NCI-H2081 (cell line): Measurements from ENCODE around the gene PDS5B.
"Not testable (repeated sequence)": the region's sequence is repeated elsewhere in the genome, so short reads cannot be mapped to it uniquely, and the experiment has no call there.

Source experiments
- DNase-seq, 2 experiments: peaks; one replicate each; lab custom pipeline; 2025; lab: John Stamatoyannopoulos, UW

The PDS5B gene

GRCh38 chr13:32728327-32728726 lies 142.1 kb downstream of the PDS5B start:
- no peak for DNase-seq

DNA sequence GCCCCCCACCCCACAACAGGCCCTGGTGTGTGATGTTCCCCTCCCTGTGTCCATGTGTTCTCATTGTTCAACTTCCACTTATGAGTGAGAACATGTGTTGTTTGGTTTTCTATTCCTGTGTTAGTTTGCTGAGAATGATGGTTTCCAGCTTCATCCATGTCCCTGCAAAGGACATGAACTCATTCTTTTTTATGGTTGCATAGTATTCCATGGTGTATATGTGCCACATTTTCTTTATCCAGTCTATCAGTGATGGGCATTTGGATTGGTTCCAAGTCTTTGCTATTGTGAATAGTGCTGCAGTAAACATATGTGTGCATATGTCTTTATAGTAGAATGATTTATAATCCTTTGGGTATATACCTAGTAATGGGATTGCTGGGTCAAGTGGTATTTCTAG lies 142.8 kb downstream of the PDS5B start:
- DNase-seq = not testable (repeated sequence)

GRCh38 chr13:32731074-32731473 lies 144.8 kb downstream of the PDS5B start:
- no peak for DNase-seq

DNA sequence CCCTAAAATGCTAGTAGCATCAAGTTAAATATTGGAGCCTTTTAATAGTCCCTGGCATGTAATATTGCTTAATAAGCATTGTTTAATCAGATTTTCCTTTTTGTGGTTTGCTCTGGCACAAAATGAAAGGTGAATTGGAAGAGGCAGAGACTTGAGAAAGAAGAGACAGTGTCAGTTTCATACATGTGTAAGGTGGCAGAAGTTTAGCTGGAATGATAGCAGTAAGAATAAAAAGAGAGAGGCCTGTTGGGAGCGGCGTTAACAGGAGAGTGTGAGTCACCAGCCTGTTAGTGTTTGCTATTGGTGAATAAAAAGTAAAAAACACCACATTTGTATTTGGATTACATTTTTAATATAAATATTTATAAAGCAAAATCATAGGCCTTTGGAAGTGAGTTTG lies 145.3 kb downstream of the PDS5B start:
- no peak for DNase-seq

- no peak for DNase-seq
Observed at GRCh38 chr13:32733690-32734089, 147.4 kb downstream of the PDS5B start.

DNA sequence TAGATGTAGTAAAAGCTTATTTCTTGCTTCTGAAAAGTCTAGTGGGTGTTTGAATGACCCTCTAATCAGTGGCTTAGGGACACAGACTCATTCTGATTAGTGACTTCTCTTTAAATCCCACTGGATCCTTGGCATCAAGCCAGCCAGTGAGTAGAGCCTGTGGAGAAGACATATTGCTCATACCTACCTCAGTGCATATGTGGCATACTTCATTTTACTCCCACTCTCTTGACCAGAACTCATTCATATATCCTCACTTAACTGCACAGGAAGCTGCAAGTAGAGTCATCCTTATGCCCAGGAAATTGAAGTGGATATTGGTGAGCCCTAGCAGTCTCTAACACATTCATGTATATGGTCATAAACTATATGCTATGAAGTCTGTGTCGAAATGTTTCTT lies 148.3 kb downstream of the PDS5B start:
- no peak for DNase-seq

GRCh38 chr13:32735859-32736258 lies 149.6 kb downstream of the PDS5B start:
- DNase-seq = no peak

- DNase-seq = no peak
Observed at GRCh38 chr13:32736648-32737047, 150.4 kb downstream of the PDS5B start.

DNA sequence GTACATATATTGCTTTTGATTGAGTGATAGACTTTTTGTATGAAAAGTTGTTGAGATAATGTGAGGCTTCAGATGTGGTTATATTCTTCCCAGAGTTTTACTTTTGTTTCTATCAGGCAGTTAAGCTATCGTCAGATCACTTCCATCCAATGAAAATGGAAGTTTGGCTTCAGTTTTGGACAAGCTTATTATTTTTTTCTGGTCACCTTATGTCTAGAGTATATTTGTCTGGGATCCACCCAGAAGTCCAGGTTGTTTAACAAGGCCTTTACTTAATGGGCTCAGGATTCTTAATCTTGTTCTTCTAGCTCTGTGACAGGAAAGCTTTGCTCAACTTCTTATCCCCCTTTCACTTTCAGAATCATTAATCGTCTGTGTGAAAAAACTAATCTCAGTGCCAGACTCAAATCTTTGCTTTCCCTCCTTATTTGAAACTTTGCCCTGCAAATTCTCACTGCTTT lies 150.9 kb downstream of the PDS5B start:
- DNase-seq = no peak

GRCh38 chr13:32737679-32738078 lies 151.4 kb downstream of the PDS5B start:
- DNase-seq = no peak

- DNase-seq = no peak
Observed at GRCh38 chr13:32745509-32745908, 159.3 kb downstream of the PDS5B start.

GRCh38 chr13:32746474-32746873 lies 160.2 kb downstream of the PDS5B start:
- DNase-seq = no peak

- DNase-seq = no peak
Observed at GRCh38 chr13:32748305-32748704, 162.1 kb downstream of the PDS5B start.

DNA sequence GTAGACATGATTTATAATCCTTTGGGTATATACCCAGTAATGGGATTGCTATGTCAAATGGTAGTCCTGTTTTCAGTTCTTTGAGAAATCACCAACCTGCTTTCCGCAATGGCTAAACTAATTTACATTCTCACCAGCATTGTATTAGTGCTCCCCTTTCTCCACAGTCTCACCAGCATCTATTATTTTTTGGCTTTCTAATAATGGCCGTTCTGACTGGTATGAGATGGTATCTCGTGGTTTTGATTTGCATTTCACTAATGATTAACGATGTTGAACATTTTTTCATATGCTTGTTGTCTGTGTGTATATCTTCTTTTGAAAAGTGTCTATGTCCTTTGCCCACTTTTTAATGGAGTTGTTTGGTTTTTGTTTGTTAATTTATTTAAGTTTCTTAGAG lies 165.1 kb downstream of the PDS5B start:
- no peak for DNase-seq

DNA sequence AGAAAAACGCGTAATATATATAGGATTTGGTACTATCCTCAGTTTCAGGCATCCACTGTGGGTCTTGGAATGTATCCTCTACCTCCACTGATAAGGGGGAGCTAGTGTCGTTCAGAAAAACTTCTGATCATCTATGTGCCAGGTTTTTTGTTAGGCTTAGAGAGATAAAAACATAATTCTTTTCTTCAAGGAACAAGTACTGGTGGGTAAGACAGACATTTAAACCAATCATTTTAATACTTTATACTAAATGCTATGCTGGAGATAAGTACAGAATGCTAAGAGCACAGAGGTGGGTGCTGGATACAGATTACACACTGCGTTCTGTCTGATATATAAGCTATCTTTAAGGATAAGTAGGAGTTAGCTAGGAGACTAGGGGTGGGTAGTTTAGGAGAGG lies 166.1 kb downstream of the PDS5B start:
- no peak for DNase-seq

DNA sequence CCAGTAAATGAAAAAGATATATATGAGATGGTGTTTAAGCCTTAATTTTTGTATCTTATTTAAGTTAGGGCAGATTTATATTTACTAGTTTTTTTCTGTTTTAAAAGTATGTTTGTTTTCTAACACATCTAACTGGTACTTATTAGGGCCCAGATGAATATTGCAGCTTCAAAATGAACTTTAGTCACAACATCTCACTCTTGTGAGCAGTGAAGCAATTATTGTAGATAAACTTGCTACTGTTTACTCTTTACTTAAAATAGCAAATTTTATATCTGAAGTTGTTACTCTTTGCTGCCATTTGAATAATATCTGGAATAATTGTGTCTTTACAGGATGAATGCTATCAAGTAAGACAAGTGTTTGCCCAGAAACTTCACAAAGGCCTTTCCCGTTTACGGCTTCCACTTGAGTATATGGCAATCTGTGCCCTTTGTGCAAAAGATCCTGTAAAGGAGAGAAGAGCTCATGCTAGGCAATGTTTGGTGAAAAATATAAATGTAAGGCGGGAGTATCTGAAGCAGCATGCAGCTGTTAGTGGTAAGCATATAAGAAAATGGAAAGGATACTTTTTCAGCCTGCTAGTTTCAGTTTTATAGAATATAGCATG lies 166.8 kb downstream of the PDS5B start:
- peak in 1 of 2 experiments; percentile 7 for DNase-seq

- no peak for DNase-seq
Observed at GRCh38 chr13:32754179-32754578, 167.9 kb downstream of the PDS5B start.

DNA sequence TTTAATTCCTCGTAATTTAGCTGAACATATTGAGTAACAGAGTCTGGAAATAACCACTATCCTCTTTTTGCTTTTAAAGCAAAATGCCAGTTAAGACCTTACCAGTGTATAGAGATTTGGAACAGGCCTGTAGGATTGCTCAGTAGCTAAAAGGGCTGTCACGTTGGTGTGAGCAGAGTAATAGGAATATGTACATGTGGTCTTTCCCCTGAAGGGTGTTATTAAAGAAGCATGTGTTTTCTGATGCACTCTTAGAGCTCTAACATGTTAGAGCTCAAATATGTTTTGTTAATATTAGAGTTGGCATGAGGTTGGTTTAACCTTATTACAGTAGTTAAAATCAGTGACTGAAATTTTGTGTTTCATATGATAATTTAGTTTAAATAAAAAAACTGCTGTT lies 172.9 kb downstream of the PDS5B start:
- no peak for DNase-seq

DNA sequence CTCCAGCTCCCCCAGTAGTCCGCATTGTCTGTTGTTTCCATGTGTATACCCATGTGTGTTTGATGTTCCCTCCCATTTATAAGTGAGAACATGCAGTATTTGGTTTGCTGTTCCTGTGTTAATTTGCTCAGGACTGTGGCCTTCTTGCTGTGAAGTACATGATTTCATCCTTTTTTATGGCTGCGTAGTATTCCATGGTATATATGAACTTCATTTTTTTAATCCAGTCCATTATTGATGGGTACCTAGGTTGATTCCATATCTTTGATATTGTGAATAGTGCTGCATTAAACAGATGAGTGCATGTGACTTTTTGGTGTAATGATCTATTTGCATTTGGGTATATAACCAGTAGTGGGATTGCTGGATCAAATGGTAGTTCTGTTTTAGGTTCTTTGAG lies 175.2 kb downstream of the PDS5B start:
- DNase-seq = no peak

DNA sequence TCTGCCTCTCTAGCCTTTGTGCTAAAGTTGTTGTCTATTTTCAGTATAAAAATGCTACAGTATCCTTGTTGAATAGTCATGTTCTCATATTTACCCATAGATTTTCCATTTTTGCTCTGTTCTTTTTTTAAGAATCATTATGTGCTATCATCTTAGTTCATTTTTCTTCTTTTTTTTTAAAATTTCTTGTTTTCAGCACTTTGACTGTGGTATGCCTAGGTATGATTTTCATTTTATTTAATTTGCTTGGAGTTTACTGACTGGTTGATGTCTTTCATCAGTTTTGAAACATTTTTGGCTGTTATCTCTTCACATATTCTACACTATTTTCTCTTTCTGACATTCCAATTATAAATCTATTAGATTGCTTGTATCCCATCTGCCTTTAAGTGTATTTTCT lies 192.9 kb downstream of the PDS5B start:
- DNase-seq = no peak

DNA sequence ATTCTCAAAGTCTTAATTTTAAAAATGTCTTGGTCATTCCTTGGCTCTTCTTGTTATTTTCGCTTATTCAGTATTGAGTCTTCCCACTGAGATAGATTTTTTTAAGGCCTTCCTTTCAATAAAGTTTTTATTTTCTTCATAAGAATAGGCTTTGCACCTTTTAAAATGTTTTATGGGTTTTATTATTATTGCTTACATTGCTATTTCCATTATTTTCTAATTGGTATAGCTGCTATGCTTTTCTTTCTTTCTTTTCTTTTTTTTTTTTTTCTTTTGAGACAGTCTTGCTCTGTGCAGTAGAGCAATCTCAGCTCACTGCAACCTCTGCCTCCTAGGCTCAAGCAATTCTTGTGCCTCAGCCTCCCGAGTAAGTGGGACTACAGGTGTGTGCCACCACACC lies 195.7 kb downstream of the PDS5B start:
- no peak for DNase-seq

- no peak for DNase-seq
Observed at GRCh38 chr13:32783067-32783466, 196.8 kb downstream of the PDS5B start.

- DNase-seq = no peak
Observed at GRCh38 chr13:32790731-32791130, 204.5 kb downstream of the PDS5B start.

DNA sequence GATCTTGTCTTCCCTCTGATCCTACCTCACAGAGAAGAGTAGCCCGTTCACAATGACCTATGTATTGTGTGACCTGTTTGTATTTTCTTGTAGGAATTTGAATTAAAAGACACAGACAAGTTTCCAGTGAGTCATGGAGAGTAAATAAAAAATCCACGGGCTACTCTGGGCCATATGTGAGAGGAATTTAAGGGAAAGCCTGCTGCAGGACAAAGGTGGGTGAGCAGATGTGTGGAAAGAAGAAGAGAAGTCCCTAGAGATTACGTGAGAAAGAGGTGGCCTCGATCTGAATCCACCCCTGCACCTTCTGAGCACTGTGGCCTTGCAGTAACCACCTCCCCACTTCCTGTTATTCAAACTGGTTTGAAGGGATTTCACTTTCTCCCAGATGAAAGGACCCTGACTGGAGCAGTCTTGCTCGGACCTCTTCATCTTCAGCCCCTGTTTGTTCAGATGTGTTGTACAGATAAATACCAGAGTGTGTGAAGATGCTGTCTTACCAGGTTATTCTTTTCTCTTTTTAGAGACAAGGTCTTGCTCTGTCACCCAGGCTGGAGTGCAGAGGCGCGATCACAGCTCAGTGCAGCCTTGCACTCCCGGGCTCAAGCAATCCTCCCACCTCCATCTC lies 205.4 kb downstream of the PDS5B start:
- no peak for DNase-seq
